ENCODE results near the gene GAS6.

- TF ChIP-seq CTCF (IDR thresholded peaks at IDR 0.05; ENCODE audit: borderline replicate concordance, extremely low read depth, low read length, poor library complexity, severe bottlenecking) (no peak), EZH2 (IDR thresholded peaks at IDR 0.05; ENCODE audit: borderline replicate concordance, low read depth, low read length, severe bottlenecking) (no peak)
These were observed 74.7 kb downstream of the GAS6 start for GRCh38 chr13:113789167-113789566.

All from DND-41 (cell line).